GM10847 (cell line): ENCODE results near the gene RNF40.

Experiments used
- POLR2A ChIP-seq: IDR thresholded peaks from 2 replicates; pipeline ENCODE4 v1.6.1; 2011; ENCODE audit not compliant: insufficient read length; ENCODE audit errors: extremely low read depth

RNF40 gene

GRCh38 chr16:30766206-30766932, 4.2 kb downstream of the RNF40 start:
- TF ChIP-seq POLR2A: no peak

GRCh38 chr16:30766933-30767284, 4.8 kb downstream of the RNF40 start:
- no peak for TF ChIP-seq POLR2A

- TF ChIP-seq POLR2A: no peak
Observed at GRCh38 chr16:30767767-30768465, 5.8 kb downstream of the RNF40 start.

GRCh38 chr16:30768583-30769181, 6.6 kb downstream of the RNF40 start:
- TF ChIP-seq POLR2A: no peak

- no peak for TF ChIP-seq POLR2A
Observed at GRCh38 chr16:30769379-30770089, 7.4 kb downstream of the RNF40 start.

GRCh38 chr16:30771726-30772125, 9.6 kb downstream of the RNF40 start:
- no peak for TF ChIP-seq POLR2A

- no peak for TF ChIP-seq POLR2A
Observed at GRCh38 chr16:30773826-30774225, 11.7 kb downstream of the RNF40 start.

- TF ChIP-seq POLR2A: no peak
Observed at GRCh38 chr16:30774367-30775130, 12.4 kb downstream of the RNF40 start.

- no peak for TF ChIP-seq POLR2A
Observed at GRCh38 chr16:30775131-30775391, 12.9 kb downstream of the RNF40 start.

GRCh38 chr16:30775392-30776188, 13.5 kb downstream of the RNF40 start:
- TF ChIP-seq POLR2A: peak; percentile 25

- TF ChIP-seq POLR2A: no peak
Observed at GRCh38 chr16:30777591-30778297, 15.6 kb downstream of the RNF40 start.

GRCh38 chr16:30778549-30779244, 16.6 kb downstream of the RNF40 start:
- no peak for TF ChIP-seq POLR2A

- no peak for TF ChIP-seq POLR2A
Observed at GRCh38 chr16:30779596-30779995, 17.5 kb downstream of the RNF40 start.

- TF ChIP-seq POLR2A: no peak
Observed at GRCh38 chr16:30780021-30780420, 17.9 kb downstream of the RNF40 start.

- TF ChIP-seq POLR2A: no peak
Observed at GRCh38 chr16:30780549-30780948, 18.4 kb downstream of the RNF40 start.
